Measurements from ENCODE around the gene PRKN.

GRCh38 chr6:162258647-162259046 lies 468.9 kb downstream of the PRKN start:
- TF ChIP-seq CTCF (IDR thresholded peaks at IDR 0.05; ENCODE audit: low read length) (no peak), EZH2phosphoT487 (IDR thresholded peaks at IDR 0.05; ENCODE audit: low read length) (no peak), EZH2 (optimal IDR thresholded peaks at IDR 0.05; ENCODE audit: low read depth, low read length) (no peak)
